SJCRH30 (cell line): ENCODE measurements around the gene MUL1. TPM values are rescaled to one million over a fixed set of nuclear protein-coding genes. Genes with fewer than 3 reads are reported as not detected.

Experiments used
- total RNA-seq: library from RNA; depleted of rRNA; stranded (reverse); fragments of >200 nt; shearing (Covaris generic); gene quantifications from 2 replicates; pipeline ENCODE4 v1.2.3, GENCODE V29; 2014; rRNA removed

Gene MUL1
- total RNA-seq, 1 experiment from 2014 or later = 26.7 TPM

Other genes with a start within 250 kb of the MUL1 start
- gene VWA5B1, start 217.3 kb downstream of the MUL1 start, total RNA-seq = not detected in 2 replicates
- gene CAMK2N1, start 21.9 kb downstream of the MUL1 start, total RNA-seq = 4.7 and 6.2 TPM in 2 replicates
- gene FAM43B, start 44.4 kb upstream of the MUL1 start, total RNA-seq = 0.25 and 0.73 TPM in 2 replicates
- gene CDA, start 80.9 kb upstream of the MUL1 start, total RNA-seq = not detected in 2 replicates
- gene PINK1, start 125.3 kb upstream of the MUL1 start, total RNA-seq = 14.8 and 17.4 TPM in 2 replicates
- gene DDOST, start 153.2 kb upstream of the MUL1 start, total RNA-seq = 267 and 269 TPM in 2 replicates
- 0.06 and 0.10 TPM in 2 replicates for gene KIF17, start 209.9 kb upstream of the MUL1 start, total RNA-seq
- gene SH2D5, start 224.6 kb upstream of the MUL1 start, total RNA-seq = 8.4 and 10.7 TPM in 2 replicates